ENCODE results near the gene SCYGR7.

The SCYGR7 gene

GRCh38 chr2:227728035-227728434 lies at the start of gene SCYGR7:
TSS of gene SCYGR7 (plus strand) at chr2:227728335. CDS start at chr2:227728335, 0 bp downstream.
- FAIRE-seq = no peak
- TF ChIP-seq POLR2A (IDR thresholded peaks at IDR 0.05; ENCODE audit: low read depth, low read length) = no peak
- no peak for DNase-seq (ENCODE audit: insufficient read length, low spot score)

- TF ChIP-seq POLR2A (IDR thresholded peaks at IDR 0.05; ENCODE audit: low read depth, low read length) = no peak
- FAIRE-seq (no peak), DNase-seq (ENCODE audit: insufficient read length, low spot score) (no peak)
Observed at GRCh38 chr2:227684258-227684657, 43.9 kb upstream of the SCYGR7 start.

GRCh38 chr2:227687189-227687588 lies 40.9 kb upstream of the SCYGR7 start:
- no peak for FAIRE-seq
- DNase-seq (ENCODE audit: insufficient read length, low spot score) = no peak
- no peak for TF ChIP-seq POLR2A (IDR thresholded peaks at IDR 0.05; ENCODE audit: low read depth, low read length)

- FAIRE-seq = no peak
- no peak for TF ChIP-seq POLR2A (IDR thresholded peaks at IDR 0.05; ENCODE audit: low read depth, low read length)
- no peak for DNase-seq (ENCODE audit: insufficient read length, low spot score)
Observed at GRCh38 chr2:227696990-227697679, 31.0 kb upstream of the SCYGR7 start.

- no peak for FAIRE-seq
- DNase-seq (ENCODE audit: insufficient read length, low spot score) = no peak
- TF ChIP-seq POLR2A (IDR thresholded peaks at IDR 0.05; ENCODE audit: low read depth, low read length) = no peak
Observed at GRCh38 chr2:227701556-227701955, 26.6 kb upstream of the SCYGR7 start.

GRCh38 chr2:227703280-227703732 lies 24.8 kb upstream of the SCYGR7 start:
- FAIRE-seq (peak; percentile 64), DNase-seq (ENCODE audit: insufficient read length, low spot score) (no peak)
- TF ChIP-seq POLR2A (IDR thresholded peaks at IDR 0.05; ENCODE audit: low read depth, low read length) = no peak

GRCh38 chr2:227703961-227704360 lies 24.2 kb upstream of the SCYGR7 start:
- peak; percentile 30 for DNase-seq (ENCODE audit: insufficient read length, low spot score)
- FAIRE-seq = peak; percentile 53
- no peak for TF ChIP-seq POLR2A (IDR thresholded peaks at IDR 0.05; ENCODE audit: low read depth, low read length)

GRCh38 chr2:227706859-227707258 lies 21.3 kb upstream of the SCYGR7 start:
- TF ChIP-seq POLR2A (IDR thresholded peaks at IDR 0.05; ENCODE audit: low read depth, low read length) = no peak
- FAIRE-seq (no peak), DNase-seq (ENCODE audit: insufficient read length, low spot score) (no peak)

GRCh38 chr2:227707390-227707789 lies 20.7 kb upstream of the SCYGR7 start:
- no peak for FAIRE-seq
- no peak for TF ChIP-seq POLR2A (IDR thresholded peaks at IDR 0.05; ENCODE audit: low read depth, low read length)

GRCh38 chr2:227710986-227711385 lies 17.1 kb upstream of the SCYGR7 start:
- DNase-seq (ENCODE audit: insufficient read length, low spot score) (no peak), FAIRE-seq (no peak)

More at GRCh38 chr2:227707390-227707789, 20.7 kb upstream of the SCYGR7 start:
- DNase-seq (ENCODE audit: insufficient read length, low spot score) = no peak

GRCh38 chr2:227713291-227713690 lies 14.8 kb upstream of the SCYGR7 start:
- FAIRE-seq (no peak), DNase-seq (ENCODE audit: insufficient read length, low spot score) (no peak)
- TF ChIP-seq POLR2A (IDR thresholded peaks at IDR 0.05; ENCODE audit: low read depth, low read length) = no peak

More at GRCh38 chr2:227710986-227711385, 17.1 kb upstream of the SCYGR7 start:
- no peak for TF ChIP-seq POLR2A (IDR thresholded peaks at IDR 0.05; ENCODE audit: low read depth, low read length)

- no peak for DNase-seq (ENCODE audit: insufficient read length, low spot score)
- no peak for TF ChIP-seq POLR2A (IDR thresholded peaks at IDR 0.05; ENCODE audit: low read depth, low read length)
- no peak for FAIRE-seq
Observed at GRCh38 chr2:227716501-227716900, 11.6 kb upstream of the SCYGR7 start.

GRCh38 chr2:227717687-227718567 lies 10.2 kb upstream of the SCYGR7 start, which contains the start of gene SLC19A3:
TSS of gene SLC19A3 (minus strand) at chr2:227718028. CDS start at chr2:227702318, 15,710 bp downstream.
- peak; percentile 67 for DNase-seq (ENCODE audit: insufficient read length, low spot score)
- TF ChIP-seq POLR2A (IDR thresholded peaks at IDR 0.05; ENCODE audit: low read depth, low read length) = no peak
- FAIRE-seq = no peak

GRCh38 chr2:227719641-227720040 lies 8.5 kb upstream of the SCYGR7 start:
- TF ChIP-seq POLR2A (IDR thresholded peaks at IDR 0.05; ENCODE audit: low read depth, low read length) = no peak
- DNase-seq (ENCODE audit: insufficient read length, low spot score) = no peak
- no peak for FAIRE-seq
